AG04450 (cell line): ENCODE data around the gene NR2C1. TPM values are rescaled to one million over a fixed set of nuclear protein-coding genes. Genes with fewer than 3 reads are reported as not detected.

Source experiments
- CTCF ChIA-PET: fragments of 300-600, 350-600 bp; formaldehyde crosslinking; extraction: SDS; loops from one replicate; lab custom pipeline; 2022; ENCODE audit warnings: antibody characterized with exemption, inconsistent platforms; lab: Charles Lee
- POLR2A ChIA-PET: fragments of 350-600 bp; formaldehyde crosslinking; extraction: SDS; loops from one replicate; lab custom pipeline; 2021; ENCODE audit warnings: antibody characterized with exemption, inconsistent platforms; lab: Yijun Ruan, JAX
- DNase-seq: peaks from one replicate; pipeline ENCODE4 v3.0.0-alpha.2; 2011; ENCODE audit warnings: low read depth, low spot score
- H3K27ac ChIP-seq: one replicate; pipeline ENCODE4 v1.5.1; 2012; ENCODE audit warnings: low read depth, low read length, control low read depth
- H3K27me3 ChIP-seq: one replicate; pipeline ENCODE4 v1.6.0; 2012; ENCODE audit warnings: low read length; ENCODE audit not compliant: control insufficient read depth, insufficient read depth
- H3K4me3 ChIP-seq: 2 replicates; pipeline ENCODE4 v1.5.1; 2011; ENCODE audit warnings: mild to moderate bottlenecking, low read depth, low read length, control low read depth
- H3K9me3 ChIP-seq: 2 replicates; pipeline ENCODE4 v1.5.1; 2012; ENCODE audit warnings: low read length; ENCODE audit not compliant: control insufficient read depth, insufficient read depth
- polyA plus RNA-seq: library from polyadenylated mRNA; depleted of rRNA; stranded (reverse); fragments of >200 nt; gene quantifications from 2 replicates; pipeline ENCODE4 v1.2.3, GENCODE V29; 2011
- TF ChIP-seq, protein P1 (sequence below): IDR thresholded peaks from 2 replicates; pipeline ENCODE4 v1.5.1; 2011; ENCODE audit warnings: low read depth, low read length, control low read depth, inconsistent platforms

Gene NR2C1
- polyA plus RNA-seq, 1 experiment = 32.8 TPM

DNA sequence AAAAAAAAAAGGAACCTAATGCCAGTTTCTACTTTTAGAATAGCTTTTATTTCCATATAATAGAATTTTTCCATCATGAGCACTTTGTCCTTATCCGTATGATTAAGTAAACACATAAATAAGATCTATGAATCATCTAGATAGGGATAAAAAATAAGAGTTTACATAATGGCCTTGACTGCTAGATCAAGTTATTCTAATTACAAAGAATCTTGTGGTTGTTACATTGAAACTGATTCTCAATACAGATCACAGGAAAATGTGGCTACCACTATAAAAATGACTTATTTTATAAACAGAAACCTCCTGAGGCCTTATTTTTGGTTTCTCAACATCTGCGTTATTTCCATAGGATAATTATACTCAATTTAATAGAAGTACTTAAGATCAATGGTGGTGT lies 35.5 kb downstream of the NR2C1 start:
- ChIA-PET CTCF (no interaction called here), POLR2A (interaction anchor here (0.6 kb wide), 1 partner anchor 423 kb away, joined by 5 read pairs; no protein-coding TSS in a partner anchor)
- H3K27me3 ChIP-seq = no peaks in the 10 kb centered on the region
- no peak overlapping the region for H3K4me3 ChIP-seq
- DNase-seq = no peak
- H3K27ac ChIP-seq = no peak overlapping the region
- TF ChIP-seq, protein P1, sequence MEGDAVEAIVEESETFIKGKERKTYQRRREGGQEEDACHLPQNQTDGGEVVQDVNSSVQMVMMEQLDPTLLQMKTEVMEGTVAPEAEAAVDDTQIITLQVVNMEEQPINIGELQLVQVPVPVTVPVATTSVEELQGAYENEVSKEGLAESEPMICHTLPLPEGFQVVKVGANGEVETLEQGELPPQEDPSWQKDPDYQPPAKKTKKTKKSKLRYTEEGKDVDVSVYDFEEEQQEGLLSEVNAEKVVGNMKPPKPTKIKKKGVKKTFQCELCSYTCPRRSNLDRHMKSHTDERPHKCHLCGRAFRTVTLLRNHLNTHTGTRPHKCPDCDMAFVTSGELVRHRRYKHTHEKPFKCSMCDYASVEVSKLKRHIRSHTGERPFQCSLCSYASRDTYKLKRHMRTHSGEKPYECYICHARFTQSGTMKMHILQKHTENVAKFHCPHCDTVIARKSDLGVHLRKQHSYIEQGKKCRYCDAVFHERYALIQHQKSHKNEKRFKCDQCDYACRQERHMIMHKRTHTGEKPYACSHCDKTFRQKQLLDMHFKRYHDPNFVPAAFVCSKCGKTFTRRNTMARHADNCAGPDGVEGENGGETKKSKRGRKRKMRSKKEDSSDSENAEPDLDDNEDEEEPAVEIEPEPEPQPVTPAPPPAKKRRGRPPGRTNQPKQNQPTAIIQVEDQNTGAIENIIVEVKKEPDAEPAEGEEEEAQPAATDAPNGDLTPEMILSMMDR = no peak
- H3K9me3 ChIP-seq = no peaks in the 10 kb centered on the region

DNA sequence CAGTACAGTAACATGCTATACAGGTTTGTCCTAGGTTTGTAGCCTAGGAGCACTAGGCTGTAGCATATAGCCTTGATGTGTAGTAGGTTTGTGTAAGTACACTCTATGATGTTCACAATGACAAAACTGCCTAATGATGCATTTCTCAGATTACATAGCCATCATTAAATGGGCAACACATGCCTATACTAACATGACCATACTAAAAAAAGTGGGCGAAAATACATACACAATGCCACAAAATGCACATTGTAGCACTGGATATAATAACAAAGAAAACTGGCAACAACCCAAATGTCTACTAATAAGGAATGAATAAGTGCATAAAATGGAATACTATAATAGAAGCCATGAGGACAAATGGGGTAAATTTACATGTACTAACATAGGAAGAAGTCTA lies 38.7 kb downstream of the NR2C1 start:
- CTCF ChIA-PET = no interaction called here

DNA sequence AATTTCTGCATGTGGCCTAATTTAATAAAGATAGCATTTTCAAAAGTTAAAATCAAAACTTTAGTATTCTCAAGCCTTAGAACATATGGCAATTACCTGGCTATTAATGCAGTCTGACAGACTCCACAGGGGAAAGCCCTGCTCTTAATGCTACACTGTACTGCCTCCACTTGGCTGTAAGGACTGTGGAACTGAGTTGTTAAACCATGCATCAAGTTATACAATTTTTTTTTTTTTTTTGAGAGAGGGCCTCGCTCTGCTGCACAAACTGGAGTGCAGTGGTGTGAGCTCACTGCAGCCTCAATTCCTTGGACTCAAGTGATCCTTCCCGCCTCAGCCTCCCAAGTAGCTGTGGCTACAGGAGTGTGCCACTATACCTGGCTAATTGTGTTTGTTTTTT lies 50.9 kb downstream of the NR2C1 start:
- no peak overlapping the region for H3K4me3 ChIP-seq
- no peaks in the 10 kb centered on the region for H3K27me3 ChIP-seq
- H3K9me3 ChIP-seq = no peaks in the 10 kb centered on the region
- TF ChIP-seq, protein P1 = no peak
- POLR2A ChIA-PET = no interaction called here
- no peak for DNase-seq
- no peak overlapping the region for H3K27ac ChIP-seq
- CTCF ChIA-PET = no interaction called here

More for the DNA sequence above, 38.7 kb downstream of the NR2C1 start:
- no peak for DNase-seq
- Histone ChIP-seq H3K27ac (no peak overlapping the region), H3K27me3 (no peaks in the 10 kb centered on the region), H3K9me3 (no peaks in the 10 kb centered on the region), H3K4me3 (no peak overlapping the region)
- POLR2A ChIA-PET = no interaction called here
- TF ChIP-seq, protein P1 = no peak

DNA sequence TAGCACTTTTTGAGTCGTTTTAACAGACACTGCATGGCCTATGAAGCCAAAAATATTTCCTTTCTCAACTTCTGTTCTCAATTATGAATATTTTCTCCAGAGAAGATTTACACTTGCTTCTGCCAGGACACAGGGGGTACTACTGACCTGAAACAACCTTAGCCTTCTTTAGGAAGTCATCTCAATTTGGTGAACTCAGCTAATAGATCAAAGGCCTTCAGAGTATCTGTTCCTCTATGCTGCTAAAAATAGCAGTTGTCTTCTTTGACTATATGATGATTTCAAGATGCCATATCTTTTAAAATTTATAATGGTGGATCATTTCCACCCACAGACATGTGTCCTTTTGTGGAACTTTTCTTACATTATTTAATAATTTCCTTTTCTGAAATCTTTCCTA lies 55.9 kb downstream of the NR2C1 start:
- CTCF ChIA-PET = no interaction called here
- DNase-seq = no peak
- TF ChIP-seq, protein P1 = no peak
- POLR2A ChIA-PET = no interaction called here
- Histone ChIP-seq H3K4me3 (no peak overlapping the region), H3K27ac (no peak overlapping the region), H3K27me3 (no peaks in the 10 kb centered on the region), H3K9me3 (no peaks in the 10 kb centered on the region)

DNA sequence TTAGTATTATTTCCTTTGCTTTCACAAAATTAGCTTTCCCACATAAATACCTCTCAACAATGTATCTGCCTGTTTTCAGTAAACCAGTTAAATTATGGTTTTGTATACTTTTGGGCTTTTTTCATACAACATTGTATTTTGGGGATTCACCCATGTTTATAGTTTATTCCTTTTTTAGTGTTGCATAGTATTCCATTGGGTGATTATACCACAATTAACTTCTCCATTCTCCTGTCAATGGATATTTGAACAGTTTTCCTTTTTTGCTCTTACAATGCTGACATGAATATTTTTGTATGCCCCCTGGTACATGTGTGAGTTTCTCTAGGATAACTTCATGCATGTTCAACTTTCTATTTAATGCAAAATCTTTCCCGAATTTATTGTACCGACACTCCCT lies 57.3 kb downstream of the NR2C1 start:
- ChIA-PET CTCF (interaction anchor here (0.5 kb wide), 1 partner anchor 667 kb away, joined by 3 read pairs; no protein-coding TSS in a partner anchor), POLR2A (no interaction called here)
- no peak for DNase-seq
- no peaks in the 10 kb centered on the region for H3K9me3 ChIP-seq
- TF ChIP-seq, protein P1 = no peak
- H3K27me3 ChIP-seq = no peaks in the 10 kb centered on the region
- H3K4me3 ChIP-seq = no peak overlapping the region
- H3K27ac ChIP-seq = no peak overlapping the region
